ENCODE results near the gene OR2H1.

GRCh38 chr6:29487131-29487530 lies 30.2 kb downstream of the OR2H1 start:
- TF ChIP-seq CTCF (IDR thresholded peaks at IDR 0.05) (no peak), POLR2A (IDR thresholded peaks at IDR 0.05) (no peak)
